ENCODE data around the gene EFEMP1. TPM values are rescaled to one million over a fixed set of nuclear protein-coding genes. Genes with fewer than 3 reads are reported as not detected.

EFEMP1 gene
- total and polyA plus RNA-seq, 9 of the 15 experiments (the other 6 are each of a cell fraction or from before 2014, with no cell fraction given) = 0.05 to 6.2 (median 0.22) TPM

GRCh38 chr2:55961318-55961911, 37.8 kb upstream of the EFEMP1 start (continued):
- TF ChIP-seq ZBTB9 (CRISPR knock-in tag; IDR thresholded peaks at IDR 0.05) (no peak), ATF6 (CRISPR knock-in tag; IDR thresholded peaks at IDR 0.05) (no peak)

- Histone ChIP-seq H3K79me2 (ENCODE audit: control insufficient read depth, insufficient read depth, low read length) (no peaks in the 10 kb centered on the region), H3K9me1 (ENCODE audit: control insufficient read depth, insufficient read depth, low read length) (no peaks in the 10 kb centered on the region), H3K9me3 (replicated peaks; ENCODE audit: control insufficient read depth, insufficient read depth, low read depth, low read length) (no peaks in the 10 kb centered on the region), H3K4me3 (no peak overlapping the region), H3K36me3 (ENCODE audit: control insufficient read depth, insufficient read depth, low read length) (no peaks in the 10 kb centered on the region), H3K27me3 (ENCODE audit: control insufficient read depth in 2 of 2, insufficient read depth in 2 of 2, low read length in 2 of 2) (no peaks in the 10 kb centered on the region), H3K4me2 (ENCODE audit: insufficient read depth, low read length) (no peak overlapping the region), H3K4me1 (replicated peaks in 1 of 2; ENCODE audit: control insufficient read depth in 2 of 2, insufficient read depth in 2 of 2, low read length in 2 of 2) (no peaks in the 10 kb centered on the region), H4K20me1 (replicated peaks; ENCODE audit: control insufficient read depth, insufficient read depth, low read length) (no peaks in the 10 kb centered on the region), H3K9ac (ENCODE audit: insufficient read depth in 1 of 2, low read depth in 2 of 2, low read length in 2 of 2) (no peak overlapping the region), H3K27ac (ENCODE audit: extremely low read depth, low read depth, low read length) (no peak overlapping the region), H2AFZ (ENCODE audit: low read depth, low read length) (no peak overlapping the region)
- intact Hi-C loops (cut with micrococcal nuclease) (no loop called here), in situ Hi-C loops (cut with MboI) (loop anchor here (10.0 to 25.0 kb wide), 2 partner anchors 174 to 1554 kb away; no protein-coding TSS in a partner anchor)
- ATAC-seq = no peak
- ChIA-PET POLR2A (no interaction called here), CTCF (ENCODE audit: low intra/inter-chr PET ratio) (no interaction called here)
- no peak for FAIRE-seq
- no TSS peak for BruUV-seq (replicated peaks)
- no peak for TF ChIP-seq ZBTB8A (IDR thresholded peaks at IDR 0.05; ENCODE audit: partially characterized antibody)
- no peak for TF ChIP-seq HDAC2 (IDR thresholded peaks at IDR 0.05)
- TF ChIP-seq NR3C1 (CRISPR knock-in tag; IDR thresholded peaks at IDR 0.05) = no peak
- TF ChIP-seq POLR2AphosphoS2 (IDR thresholded peaks at IDR 0.05; ENCODE audit: low read length) = no peak
- no peak for TF ChIP-seq PHTF2 (CRISPR knock-in tag; IDR thresholded peaks at IDR 0.05)
- no peak for TF ChIP-seq BMI1 (IDR thresholded peaks at IDR 0.05; ENCODE audit: low read length)
- TF ChIP-seq ZNF512 (tag; IDR thresholded peaks at IDR 0.05) = no peak
- no peak for TF ChIP-seq YY1 (IDR thresholded peaks at IDR 0.05; ENCODE audit: borderline replicate concordance in 1 of 3, control insufficient read depth in 1 of 3, extremely low read depth in 1 of 3, insufficient read depth in 3 of 3, insufficient read length in 1 of 3, insufficient replicate concordance in 2 of 3, low read depth in 1 of 3, low read length in 2 of 3)
- no peak for TF ChIP-seq MCM5 (IDR thresholded peaks at IDR 0.05; ENCODE audit: low read depth)
- no peak for TF ChIP-seq SRSF9 (IDR thresholded peaks at IDR 0.05; ENCODE audit: borderline replicate concordance, low read depth, low read length)
- DNase-seq (ENCODE audit: extremely low read depth in 1 of 4, low spot score in 3 of 4) = no peak
- 0% methylated on average over 1 of the region's 1 CpG for WGBS (ENCODE audit: insufficient coverage, low coverage, missing lambda C conversion rate)
These were observed 35.2 kb upstream of the EFEMP1 start for GRCh38 chr2:55958756-55959155.

All from K562 (cell line).